ENCODE measurements around the gene FEN1. TPM values are rescaled to one million over a fixed set of nuclear protein-coding genes. Genes with fewer than 3 reads are reported as not detected.

Gene FEN1, protein sequence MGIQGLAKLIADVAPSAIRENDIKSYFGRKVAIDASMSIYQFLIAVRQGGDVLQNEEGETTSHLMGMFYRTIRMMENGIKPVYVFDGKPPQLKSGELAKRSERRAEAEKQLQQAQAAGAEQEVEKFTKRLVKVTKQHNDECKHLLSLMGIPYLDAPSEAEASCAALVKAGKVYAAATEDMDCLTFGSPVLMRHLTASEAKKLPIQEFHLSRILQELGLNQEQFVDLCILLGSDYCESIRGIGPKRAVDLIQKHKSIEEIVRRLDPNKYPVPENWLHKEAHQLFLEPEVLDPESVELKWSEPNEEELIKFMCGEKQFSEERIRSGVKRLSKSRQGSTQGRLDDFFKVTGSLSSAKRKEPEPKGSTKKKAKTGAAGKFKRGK
- 76.2 TPM for polyA plus RNA-seq (2012; ENCODE audit: missing spikeins)

DNA sequence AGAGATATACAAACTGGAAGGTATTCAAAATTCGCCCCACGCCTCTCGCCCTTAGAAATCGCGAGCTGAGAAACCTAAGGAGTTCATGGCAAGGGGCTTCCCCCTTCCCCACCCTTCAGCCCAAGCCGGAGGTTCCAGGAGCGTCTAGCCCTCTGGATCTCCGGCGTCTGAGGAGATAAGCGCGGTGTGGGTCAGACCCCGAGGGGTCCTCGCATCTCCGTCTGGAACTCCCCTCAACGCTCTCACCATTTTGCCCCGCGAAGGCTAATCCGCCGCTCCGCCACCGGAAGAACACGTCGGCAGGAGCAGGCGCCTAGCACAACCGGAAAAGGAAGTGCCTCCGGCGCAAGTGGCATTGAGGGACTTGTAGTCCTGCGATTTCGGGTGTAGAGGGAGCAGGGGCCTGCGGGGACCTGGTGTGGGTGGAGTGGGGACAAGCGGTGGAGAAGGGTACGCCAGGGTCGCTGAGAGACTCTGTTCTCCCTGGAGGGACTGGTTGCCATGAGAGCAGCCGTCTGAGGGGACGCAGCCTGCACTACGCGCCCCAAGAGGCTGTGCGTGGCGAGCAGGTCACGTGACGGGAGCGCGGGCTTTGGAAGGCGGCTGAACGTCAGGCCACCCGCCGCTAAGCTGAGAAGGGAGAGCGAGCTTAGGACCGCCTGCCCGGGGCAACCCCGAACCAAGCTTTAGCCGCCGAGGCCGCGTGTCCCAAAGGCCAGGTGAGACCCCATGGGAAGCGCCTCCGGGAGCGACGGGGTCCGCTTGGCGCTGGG lies at the start of gene FEN1, which contains the start of gene TMEM258:
FEN1 (plus strand) TSS at position 602 of the 773 bp plus-strand sequence. CDS start 2,451 bp downstream, outside the sequence.
TMEM258 (minus strand) TSS at position 290 of the 773 bp plus-strand sequence; CDS start at position 249, 41 bp downstream.
- peak; percentile 89 for FAIRE-seq
- TF ChIP-seq POLR2A (IDR thresholded peaks at IDR 0.05; ENCODE audit: low read depth, low read length) = peak; percentile 94
- peak; percentile 92 for TF ChIP-seq TAF1 (IDR thresholded peaks at IDR 0.05; ENCODE audit: borderline replicate concordance, low read depth, low read length)
- TF ChIP-seq POLR2AphosphoS5 (IDR thresholded peaks at IDR 0.05; ENCODE audit: low read depth, low read length) = peak; percentile 96

DNA sequence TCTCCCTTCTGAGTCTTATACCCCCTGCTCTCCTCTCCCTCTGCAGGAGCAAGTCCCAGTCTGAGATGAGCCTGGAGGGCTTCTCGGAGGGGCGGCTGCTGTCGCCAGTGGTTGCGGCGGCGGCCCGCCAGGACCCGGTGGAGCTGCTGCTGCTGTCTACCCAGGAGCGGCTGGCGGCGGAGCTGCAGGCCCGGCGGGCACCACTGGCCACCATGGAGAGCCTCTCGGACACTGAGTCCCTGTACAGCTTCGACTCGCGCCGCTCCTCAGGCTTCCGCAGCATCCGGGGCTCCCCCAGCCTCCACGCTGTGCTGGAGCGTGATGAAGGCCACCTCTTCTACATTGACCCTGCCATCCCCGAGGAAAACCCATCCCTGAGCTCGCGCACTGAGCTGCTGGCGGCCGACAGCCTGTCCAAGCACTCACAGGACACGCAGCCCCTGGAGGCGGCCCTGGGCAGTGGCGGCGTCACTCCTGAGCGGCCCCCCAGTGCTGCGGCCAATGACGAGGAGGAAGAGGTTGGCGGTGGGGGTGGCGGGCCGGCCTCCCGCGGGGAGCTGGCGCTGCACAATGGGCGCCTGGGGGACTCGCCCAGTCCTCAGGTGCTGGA lies 49.1 kb upstream of the FEN1 start:
- no peak for TF ChIP-seq TAF1 (IDR thresholded peaks at IDR 0.05; ENCODE audit: borderline replicate concordance, low read depth, low read length)
- TF ChIP-seq POLR2A (IDR thresholded peaks at IDR 0.05; ENCODE audit: low read depth, low read length) = no peak
- TF ChIP-seq POLR2AphosphoS5 (IDR thresholded peaks at IDR 0.05; ENCODE audit: low read depth, low read length) = no peak
- DNase-seq (ENCODE audit: insufficient read length) (no peak), FAIRE-seq (no peak)

More for the DNA sequence above, at the start of gene FEN1, which contains the start of gene TMEM258:
- peak; percentile 94 for DNase-seq (ENCODE audit: insufficient read length)

DNA sequence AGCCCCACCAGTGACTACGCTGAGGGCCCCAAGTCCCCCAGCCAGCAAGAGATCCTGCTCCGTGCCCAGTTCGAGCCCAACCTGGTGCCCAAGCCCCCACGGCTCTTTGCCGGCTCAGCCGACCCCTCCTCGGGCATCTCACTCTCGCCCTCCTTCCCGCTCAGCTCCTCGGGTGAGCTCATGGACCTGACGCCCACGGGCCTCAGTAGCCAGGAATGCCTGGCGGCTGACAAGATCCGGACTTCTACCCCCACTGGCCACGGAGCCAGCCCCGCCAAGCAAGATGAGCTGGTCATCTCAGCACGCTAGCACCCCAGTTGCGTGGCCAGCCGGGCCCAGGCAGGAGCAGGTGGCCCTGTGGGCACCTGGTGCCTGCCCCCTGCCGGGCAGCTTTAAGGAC lies 48.5 kb upstream of the FEN1 start:
- TF ChIP-seq POLR2AphosphoS5 (IDR thresholded peaks at IDR 0.05; ENCODE audit: low read depth, low read length) (no peak), TAF1 (IDR thresholded peaks at IDR 0.05; ENCODE audit: borderline replicate concordance, low read depth, low read length) (no peak), POLR2A (IDR thresholded peaks at IDR 0.05; ENCODE audit: low read depth, low read length) (no peak)
- DNase-seq (ENCODE audit: insufficient read length) (no peak), FAIRE-seq (no peak)

DNA sequence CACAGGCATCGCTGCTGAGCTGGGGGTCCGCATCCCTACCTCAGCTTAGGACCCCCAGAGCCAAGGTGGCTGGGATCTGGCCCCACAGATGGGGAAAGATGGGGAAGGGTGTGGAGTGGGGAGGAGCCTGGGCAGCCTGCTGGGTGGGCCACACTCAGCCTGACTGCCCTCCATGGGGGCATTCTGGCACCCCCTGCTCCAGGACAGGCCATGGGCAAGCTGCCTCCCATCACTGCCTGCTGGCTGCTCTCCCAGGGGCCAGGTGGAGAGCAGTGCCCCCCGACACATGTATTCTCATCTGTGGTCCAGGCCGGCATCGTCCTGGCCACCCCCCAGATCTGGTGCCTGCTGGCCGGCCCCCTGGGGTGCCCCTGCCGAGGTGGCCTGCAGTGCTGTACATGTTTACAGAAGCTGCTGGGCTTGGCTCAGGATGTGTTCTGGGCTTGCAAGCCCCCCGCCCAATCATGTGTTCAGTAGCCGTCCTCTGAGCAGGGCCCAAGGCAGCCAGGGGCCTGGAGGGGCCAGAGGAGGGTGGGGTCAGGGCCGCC lies 48.0 kb upstream of the FEN1 start:
- DNase-seq (ENCODE audit: insufficient read length) (no peak), FAIRE-seq (no peak)
- TF ChIP-seq POLR2AphosphoS5 (IDR thresholded peaks at IDR 0.05; ENCODE audit: low read depth, low read length) (no peak), POLR2A (IDR thresholded peaks at IDR 0.05; ENCODE audit: low read depth, low read length) (no peak), TAF1 (IDR thresholded peaks at IDR 0.05; ENCODE audit: borderline replicate concordance, low read depth, low read length) (no peak)

DNA sequence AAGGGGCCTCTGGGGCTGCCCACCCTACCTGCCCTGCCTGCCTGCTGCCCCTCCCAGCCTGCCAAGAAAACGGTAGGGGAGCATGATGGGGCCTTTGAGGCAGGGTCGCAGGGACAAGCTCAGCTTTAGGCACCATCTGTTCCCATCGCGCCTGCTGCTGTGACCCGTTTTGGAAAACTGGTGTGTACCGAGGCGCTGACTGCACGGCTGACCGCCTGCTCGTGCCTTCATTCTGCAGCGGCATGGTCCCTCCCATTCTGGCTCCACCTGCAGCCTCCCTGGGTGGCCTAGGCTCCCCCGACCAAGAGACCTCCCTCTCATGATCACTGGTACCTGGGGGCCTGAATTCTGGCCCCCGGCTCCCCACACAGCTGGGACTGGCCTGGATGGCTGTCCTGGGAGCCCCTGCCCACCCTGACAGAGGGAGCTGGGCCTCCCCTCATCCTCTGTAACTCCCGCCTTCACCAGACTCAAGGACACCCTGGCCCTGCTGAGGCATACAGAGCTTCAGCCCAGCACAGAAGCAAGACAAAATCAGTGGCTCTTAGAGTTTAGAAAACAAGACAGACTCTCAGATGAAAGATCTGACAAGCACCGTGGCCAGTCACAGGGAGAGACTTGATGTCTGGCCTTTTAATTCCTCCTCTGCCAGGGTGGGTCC lies 46.8 kb upstream of the FEN1 start:
- TF ChIP-seq POLR2AphosphoS5 (IDR thresholded peaks at IDR 0.05; ENCODE audit: low read depth, low read length) (no peak), POLR2A (IDR thresholded peaks at IDR 0.05; ENCODE audit: low read depth, low read length) (no peak), TAF1 (IDR thresholded peaks at IDR 0.05; ENCODE audit: borderline replicate concordance, low read depth, low read length) (no peak)
- FAIRE-seq (no peak), DNase-seq (ENCODE audit: insufficient read length) (no peak)

DNA sequence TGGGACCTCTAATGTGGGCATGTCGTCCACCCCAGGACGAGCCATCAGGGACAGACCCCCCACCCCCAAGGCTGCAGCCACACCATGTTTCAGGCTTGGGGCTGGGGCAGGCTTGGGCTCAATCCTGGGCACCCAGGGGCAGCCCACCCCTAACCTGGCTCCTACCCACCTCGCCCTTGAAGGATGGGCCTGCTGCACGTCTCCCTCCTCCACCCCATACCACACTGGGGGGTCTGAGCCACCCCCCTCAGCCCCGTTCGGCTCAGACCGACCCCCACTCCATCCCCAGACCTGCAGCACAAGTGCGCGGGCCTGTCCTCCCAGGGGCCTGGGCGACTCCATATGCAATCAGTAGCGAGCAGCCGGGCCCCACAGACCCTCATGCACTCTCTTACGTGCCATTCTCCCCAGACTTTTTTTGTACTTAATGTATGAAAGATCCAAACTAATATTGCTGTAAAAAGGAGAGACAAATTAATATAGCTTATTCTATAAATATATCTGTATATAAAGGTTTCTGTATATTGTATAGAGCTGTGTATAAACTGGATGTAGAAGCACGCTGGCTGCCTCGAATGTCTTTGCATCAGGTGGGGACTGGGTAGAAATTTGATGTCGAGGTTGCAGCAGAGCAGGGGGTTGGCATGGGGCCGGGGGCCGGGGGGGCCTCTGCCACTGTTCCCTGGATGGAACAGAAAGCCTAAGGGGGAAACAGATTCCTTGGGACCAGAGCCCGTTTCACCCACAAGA lies 46.1 kb upstream of the FEN1 start:
- DNase-seq (ENCODE audit: insufficient read length) (no peak), FAIRE-seq (no peak)
- TF ChIP-seq POLR2AphosphoS5 (IDR thresholded peaks at IDR 0.05; ENCODE audit: low read depth, low read length) (no peak), POLR2A (IDR thresholded peaks at IDR 0.05; ENCODE audit: low read depth, low read length) (no peak)

DNA sequence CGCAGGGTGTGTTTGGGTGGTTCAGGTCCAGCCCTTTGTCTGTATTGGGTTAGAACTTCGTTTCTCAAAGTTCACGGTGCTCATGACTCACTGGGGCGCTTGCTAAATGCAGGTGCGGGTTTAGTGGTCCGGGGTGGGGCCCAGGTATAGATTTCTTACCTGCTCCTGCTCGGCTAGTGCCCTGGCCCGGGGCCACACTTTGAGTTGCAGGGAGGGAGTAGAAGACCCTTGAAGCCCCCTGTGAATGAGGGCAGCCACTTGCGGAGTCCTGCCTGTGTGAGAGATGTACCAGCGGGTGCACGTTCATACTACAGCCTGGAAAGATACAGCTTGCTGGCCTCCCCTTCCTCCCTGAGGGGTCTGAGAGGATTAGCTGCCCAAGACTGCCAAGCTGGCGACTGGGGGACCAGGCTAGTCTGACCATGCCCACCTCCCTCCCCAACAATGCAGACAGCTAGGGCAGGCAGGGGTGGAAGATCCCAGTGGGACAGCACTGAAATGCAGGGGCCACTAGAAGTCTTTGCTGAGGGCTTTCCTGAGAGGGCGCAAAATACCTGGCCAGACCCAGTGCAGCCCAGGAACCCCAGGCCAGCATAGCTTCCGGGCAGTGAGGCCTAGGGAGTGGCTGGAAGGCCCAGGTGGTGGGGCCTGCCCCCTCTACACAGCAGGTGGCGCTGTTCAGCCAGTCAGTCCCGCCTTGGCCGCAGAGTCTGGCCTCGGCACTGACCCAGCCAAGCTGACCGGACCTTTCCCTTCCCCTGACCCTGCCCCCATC lies 45.3 kb upstream of the FEN1 start:
- FAIRE-seq (peak; percentile 94), DNase-seq (ENCODE audit: insufficient read length) (peak; percentile 78)
- TF ChIP-seq TAF1 (IDR thresholded peaks at IDR 0.05; ENCODE audit: borderline replicate concordance, low read depth, low read length) = no peak
- no peak for TF ChIP-seq POLR2A (IDR thresholded peaks at IDR 0.05; ENCODE audit: low read depth, low read length)
- TF ChIP-seq POLR2AphosphoS5 (IDR thresholded peaks at IDR 0.05; ENCODE audit: low read depth, low read length) = no peak

DNA sequence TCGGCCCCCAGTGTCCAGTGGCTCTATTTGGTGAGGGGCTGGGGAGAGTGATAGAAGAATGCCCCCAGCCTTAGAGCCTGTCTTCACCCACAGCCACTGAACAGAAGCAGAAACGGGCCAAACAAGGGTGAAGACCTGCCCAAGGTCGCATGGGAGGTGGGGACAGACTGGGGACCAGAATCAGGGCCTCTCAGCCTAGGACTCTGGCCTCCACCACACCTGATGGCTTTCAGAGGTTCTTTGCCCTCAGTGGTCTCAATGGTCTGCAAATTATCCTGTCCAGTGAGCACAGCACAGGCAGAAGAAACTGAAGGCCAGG lies 44.8 kb upstream of the FEN1 start:
- no peak for TF ChIP-seq POLR2A (IDR thresholded peaks at IDR 0.05; ENCODE audit: low read depth, low read length)
- no peak for TF ChIP-seq POLR2AphosphoS5 (IDR thresholded peaks at IDR 0.05; ENCODE audit: low read depth, low read length)
- no peak for TF ChIP-seq TAF1 (IDR thresholded peaks at IDR 0.05; ENCODE audit: borderline replicate concordance, low read depth, low read length)
- FAIRE-seq (no peak), DNase-seq (ENCODE audit: insufficient read length) (no peak)

DNA sequence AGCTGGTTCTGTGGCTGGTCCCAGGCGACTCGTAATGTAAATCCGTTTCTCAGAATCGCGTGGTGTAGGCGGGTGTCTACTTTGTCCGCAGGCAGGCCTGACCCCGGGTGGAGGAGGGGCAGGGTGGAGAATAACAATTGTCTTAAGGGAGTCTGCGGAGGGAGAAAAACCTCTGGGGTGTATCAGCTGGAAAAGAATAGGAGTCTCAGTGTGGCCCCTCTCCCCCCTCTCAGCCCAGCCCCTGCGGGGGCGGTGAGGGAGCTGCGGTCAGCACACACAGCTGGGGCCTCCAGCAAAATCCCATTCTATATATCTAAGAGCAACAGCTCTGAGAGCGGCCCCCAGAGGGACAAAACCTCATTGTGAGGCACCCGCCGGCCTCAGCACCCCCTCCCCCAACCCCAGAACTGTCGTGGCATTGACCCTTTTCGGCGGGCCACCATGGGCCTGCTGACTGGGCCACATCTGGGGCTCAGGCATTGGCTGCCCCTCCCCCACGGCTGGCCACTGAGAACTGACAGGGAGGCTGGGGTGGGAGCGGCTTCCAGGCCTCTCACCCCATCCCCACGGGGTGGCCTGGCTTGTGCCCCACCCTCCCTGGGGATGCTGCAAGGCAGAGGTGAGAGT lies 43.0 kb upstream of the FEN1 start:
- DNase-seq (ENCODE audit: insufficient read length) (no peak), FAIRE-seq (no peak)
- TF ChIP-seq TAF1 (IDR thresholded peaks at IDR 0.05; ENCODE audit: borderline replicate concordance, low read depth, low read length) (no peak), POLR2AphosphoS5 (IDR thresholded peaks at IDR 0.05; ENCODE audit: low read depth, low read length) (no peak), POLR2A (IDR thresholded peaks at IDR 0.05; ENCODE audit: low read depth, low read length) (no peak)
